GM21576 (cell line): Measurements from ENCODE around the gene TRABD2B.

ENCODE experiments used
- ATAC-seq: cut with Tn5 transposase; IDR thresholded peaks from one replicate; pipeline ENCODE4 v1.9.1; 2021; ENCODE audit warnings: mild to moderate bottlenecking, moderate library complexity; ENCODE audit not compliant: unreplicated experiment

Gene TRABD2B

GRCh38 chr1:47886141-47886540, 111.0 kb downstream of the TRABD2B start:
- no peak for ATAC-seq

- no peak for ATAC-seq
Measured at GRCh38 chr1:47885062-47885830, 111.9 kb downstream of the TRABD2B start.

DNA sequence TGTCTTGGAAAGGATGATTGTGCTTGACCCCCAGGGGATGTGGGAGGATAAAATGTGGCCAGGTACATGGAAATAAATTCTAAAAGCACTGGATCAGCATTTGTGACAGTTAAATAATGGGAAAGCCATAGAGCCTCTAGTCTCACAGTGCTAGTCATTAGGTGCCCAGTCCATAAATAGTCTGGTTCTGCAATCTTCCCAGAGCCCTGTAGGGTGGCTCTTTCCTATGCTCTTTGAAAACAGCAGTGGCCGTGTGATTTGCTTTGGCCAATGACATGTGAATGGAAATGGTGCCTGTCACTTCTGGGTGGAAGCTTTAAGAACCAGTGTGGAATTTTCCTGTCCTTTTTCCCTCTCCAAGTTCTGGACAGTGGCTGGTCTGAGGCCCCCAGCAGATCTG, 113.2 kb downstream of the TRABD2B start:
- ATAC-seq, result no peak

- no peak for ATAC-seq
Measured at GRCh38 chr1:47881505-47882442, 115.4 kb downstream of the TRABD2B start.

- ATAC-seq, result no peak
Measured at GRCh38 chr1:47876587-47876963, 120.6 kb downstream of the TRABD2B start.

- no peak for ATAC-seq
Measured at GRCh38 chr1:47875831-47876586, 121.2 kb downstream of the TRABD2B start.

GRCh38 chr1:47875036-47875435, 122.1 kb downstream of the TRABD2B start:
- no peak for ATAC-seq

DNA sequence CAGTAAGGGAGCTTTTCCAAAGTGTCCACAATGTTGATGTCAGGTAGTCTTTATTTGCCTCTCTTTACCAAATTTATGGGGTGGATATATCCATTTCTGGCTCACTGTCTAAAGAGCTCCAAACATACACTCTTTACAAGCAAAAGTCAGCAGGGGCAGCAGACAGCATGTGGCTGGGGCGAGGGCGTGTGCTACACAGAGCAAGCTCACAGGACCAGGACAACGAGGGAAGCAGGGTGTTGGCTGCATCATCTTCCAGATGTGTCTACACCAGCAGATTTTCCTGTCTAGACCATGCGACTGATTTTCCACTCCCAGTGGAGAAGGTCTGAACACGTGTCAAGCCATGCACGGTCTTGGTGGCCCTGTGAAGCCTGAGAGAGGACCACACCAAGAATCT, 123.8 kb downstream of the TRABD2B start:
- ATAC-seq, result no peak

DNA sequence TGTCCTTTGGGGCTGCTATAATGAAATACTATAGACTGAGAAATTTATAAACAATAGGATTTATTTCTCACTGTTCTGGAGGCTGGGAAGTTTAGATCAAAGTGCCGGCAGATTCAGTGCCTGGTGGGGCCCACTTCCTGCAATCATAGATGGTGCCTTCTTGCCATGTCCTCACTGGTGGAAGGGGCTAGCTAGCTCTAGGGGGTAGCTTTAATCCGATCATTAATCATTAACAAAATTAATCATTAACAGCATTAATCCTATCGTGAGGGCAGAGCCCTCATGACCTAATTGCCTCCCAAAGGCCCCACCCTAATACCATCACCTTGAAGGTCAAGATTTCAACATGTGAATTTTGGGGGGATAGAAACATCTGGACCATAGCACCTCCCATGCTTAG, 124.3 kb downstream of the TRABD2B start:
- ATAC-seq, result no peak

DNA sequence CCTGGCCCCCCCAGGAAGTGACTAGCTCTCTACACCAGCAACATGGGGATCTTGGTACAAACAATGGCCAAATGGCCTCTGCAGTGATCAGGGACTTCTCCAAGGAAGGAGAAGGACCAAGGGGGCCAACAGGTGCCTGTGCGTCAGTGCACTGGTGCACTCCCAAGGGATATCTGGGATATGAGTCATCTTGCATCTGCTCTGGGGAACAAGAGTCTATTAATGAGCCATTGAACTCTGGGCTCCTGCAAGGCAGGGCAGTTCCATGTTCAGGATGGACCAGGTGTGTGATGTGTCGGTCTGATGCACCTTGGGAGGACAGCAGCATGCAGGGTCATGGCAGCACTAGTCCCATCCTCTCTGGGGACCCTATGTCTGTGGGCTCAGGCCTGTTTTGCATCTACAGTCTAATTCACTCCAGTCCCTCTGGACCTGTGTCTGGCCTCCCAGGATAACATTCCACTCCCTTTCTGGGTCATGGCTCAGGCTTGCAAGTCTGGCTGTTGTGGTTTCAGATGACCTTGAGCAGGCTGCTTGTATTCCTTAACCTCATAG, 125.3 kb downstream of the TRABD2B start:
- no peak for ATAC-seq

DNA sequence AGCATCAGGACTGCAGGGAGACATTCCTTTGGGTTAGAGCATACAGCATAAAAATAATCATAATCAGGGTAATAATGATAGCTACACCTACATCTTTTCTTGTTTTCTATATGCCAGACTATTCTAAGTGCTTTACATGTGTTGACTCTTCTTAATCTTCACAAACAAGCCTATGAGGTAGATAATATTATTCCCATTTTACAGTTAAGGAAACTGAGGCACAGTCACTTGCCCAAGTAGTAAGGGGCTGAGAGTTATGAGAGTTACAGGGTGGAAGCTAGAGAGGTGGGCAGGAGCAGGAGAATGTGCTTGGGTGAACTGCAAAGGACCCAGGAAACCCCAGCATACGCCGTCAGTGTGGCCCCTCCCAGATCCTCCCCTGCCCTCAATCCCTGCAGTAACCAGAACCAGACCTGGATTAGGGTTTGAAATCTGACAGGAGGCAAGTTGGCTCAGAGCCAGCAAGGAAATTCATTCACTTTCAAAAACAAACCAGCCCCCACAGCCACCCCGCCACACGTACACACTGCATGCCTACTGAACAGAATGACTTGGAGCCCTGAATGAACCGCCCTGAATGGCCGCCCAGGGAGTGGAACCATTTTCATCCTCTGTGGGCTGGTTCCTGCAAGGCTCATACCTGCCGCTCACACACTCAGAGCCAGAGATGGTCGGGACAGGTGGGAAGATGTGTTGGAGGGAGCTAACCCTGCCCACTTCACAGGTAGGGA, 126.1 kb downstream of the TRABD2B start:
- ATAC-seq, result no peak

- ATAC-seq, result no peak
Measured at GRCh38 chr1:47870480-47870879, 126.7 kb downstream of the TRABD2B start.

DNA sequence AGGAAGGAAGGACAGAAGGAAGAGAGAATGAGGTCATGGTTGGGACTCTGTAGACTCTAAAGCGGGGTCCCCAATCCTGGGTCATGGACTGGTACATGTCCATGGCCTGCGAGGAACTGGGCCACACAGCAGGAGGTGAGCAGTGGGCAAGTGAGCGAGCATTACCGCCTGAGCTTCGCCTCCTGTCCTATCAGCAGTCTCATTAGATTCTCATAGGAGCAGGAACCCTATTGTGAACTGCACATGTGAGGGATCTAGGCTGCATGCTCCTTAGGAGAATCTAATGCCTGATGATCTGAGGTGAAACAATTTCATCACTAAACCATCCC, 128.9 kb downstream of the TRABD2B start:
- ATAC-seq, result no peak

DNA sequence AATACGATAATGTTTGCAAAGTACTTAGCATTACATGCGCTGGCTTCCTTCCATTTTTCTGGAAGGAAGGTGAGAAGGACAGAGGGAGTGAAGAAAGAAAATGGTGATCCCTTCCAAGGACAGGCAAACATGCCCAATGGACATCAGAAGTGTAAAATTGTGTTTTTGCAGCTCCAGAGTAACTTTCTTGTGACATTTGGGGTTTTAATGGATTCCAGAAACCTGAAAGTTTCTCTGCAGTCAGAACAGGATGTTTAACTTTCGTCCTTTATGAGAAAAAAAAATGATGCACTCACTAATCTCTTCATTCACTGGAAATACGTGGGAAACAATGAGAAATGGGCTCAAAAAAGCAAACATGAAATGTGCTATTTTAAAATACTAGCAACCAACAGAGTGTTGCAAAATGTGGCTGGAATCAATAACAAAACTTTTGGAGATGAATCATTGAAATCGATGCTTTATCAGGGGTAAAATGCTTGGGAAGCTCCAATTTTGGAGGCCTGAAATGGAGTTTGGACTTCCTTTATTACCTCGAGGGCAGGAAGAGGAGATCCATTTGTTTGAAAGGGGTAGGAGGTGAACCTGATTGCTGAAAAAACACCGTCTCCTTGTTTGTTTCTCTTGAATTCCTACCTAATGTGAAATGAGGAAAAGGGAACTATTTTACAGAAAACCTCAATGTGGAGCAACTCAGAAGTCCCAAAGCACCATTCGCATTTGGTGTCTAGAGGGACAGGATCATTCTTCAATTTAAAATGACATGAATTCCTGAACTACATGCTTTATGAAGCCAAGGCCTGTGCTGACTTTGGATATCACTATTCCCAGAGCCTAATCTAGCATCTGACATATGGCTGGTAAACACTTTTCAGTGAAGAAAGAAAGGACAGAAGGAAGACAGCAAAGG, 129.5 kb downstream of the TRABD2B start:
- ATAC-seq, result no peak

DNA sequence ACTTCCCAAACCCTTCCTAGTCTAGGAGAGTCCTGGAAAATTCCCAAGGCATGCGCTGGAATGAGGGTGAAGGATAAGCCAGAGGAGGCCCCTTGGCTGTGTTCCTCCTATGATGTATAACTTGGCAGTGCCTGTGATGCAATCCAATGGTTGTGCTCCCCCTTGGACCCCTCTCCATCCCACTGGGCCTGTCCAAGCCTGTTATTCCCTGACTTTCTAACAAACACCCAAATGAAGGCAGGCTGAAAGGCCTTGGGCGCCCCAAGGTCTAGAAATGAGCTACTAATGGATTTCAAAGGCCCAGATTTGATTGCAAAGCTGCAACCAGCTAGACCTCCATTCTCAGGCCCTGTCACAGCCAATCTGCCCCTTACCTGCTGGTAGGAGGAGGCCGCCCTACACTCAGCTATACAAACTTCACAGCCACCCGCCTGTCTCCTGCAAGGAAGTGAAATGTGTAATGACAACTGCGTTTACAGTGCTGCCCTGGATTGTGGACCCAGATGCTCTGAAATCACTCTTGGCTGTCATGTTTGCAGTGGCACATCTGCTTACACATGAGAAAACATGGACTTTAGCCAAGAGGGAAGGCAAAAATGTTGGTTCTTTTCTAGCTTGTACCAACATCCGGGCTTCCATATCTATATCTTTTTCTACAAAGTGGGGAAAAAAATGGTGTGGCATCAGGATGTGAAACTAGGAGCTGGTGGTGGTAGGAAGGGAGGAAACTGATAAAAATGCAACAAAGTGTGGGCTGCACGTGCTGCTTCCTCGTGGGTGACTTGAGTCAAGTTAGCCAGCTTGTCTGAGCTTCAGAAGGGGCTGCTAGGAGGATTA, 130.4 kb downstream of the TRABD2B start:
- ATAC-seq, result no peak

GRCh38 chr1:47865881-47866535, 131.2 kb downstream of the TRABD2B start:
- no peak for ATAC-seq

DNA sequence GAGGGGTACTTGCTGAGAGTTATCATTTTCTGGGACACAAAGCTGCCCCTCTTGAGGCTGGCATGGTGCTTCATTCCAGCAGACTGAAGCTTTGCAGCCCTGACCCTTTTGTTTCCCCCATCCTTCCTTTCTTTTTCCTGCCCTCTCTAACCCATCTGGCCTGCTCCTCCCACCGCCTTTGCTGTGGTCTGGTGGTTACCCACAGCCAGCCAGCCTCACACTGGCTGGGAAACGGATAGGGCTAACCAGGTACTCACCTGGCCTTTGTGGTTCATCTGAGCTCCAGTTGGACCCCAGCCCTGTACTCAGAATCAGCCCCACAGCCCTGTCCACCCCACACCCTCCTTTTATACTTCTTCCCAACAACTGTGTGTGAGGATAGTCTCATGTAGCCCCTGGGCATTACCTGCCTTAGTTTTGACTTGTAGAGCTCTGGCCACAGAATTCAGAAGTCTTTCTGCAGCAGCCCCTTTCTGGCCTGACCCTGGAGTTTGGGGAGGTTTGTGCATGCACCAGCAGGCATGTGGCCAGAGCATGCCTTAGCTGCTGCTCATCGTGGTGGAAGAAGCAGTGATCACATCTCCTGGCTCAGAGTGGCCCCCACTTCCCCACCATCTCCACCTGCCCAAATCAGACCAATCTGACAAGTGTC, 138.0 kb downstream of the TRABD2B start:
- no peak for ATAC-seq

- ATAC-seq, result no peak
Measured at GRCh38 chr1:47856996-47857395, 140.2 kb downstream of the TRABD2B start.
